ENCODE measurements around the gene MAN1B1. TPM values are rescaled to one million over a fixed set of nuclear protein-coding genes. Genes with fewer than 3 reads are reported as not detected.

The MAN1B1 gene
- total and polyA plus RNA-seq, 2 of the 8 experiments (the other 6 are each of a cell fraction or from before 2014, with no cell fraction given), result 33.7 to 36.3 TPM

GRCh38 chr9:137114220-137114612 lies 27.4 kb downstream of the MAN1B1 start:
- no peak overlapping the region for H3K56ac ChIP-seq (replicated peaks; ENCODE audit: insufficient read length, low read depth, low read length)
- H2BK12ac ChIP-seq (ENCODE audit: low read depth, low read length), result no peak overlapping the region
- H3K4me3 ChIP-seq (ENCODE audit: extremely low read depth in 1 of 4, insufficient read depth in 2 of 4, low read depth in 3 of 4, low read length in 4 of 4), result peak overlapping the region in 2 of 4 experiments; percentile 5 to 63; a peak in 3 of 8 replicates
- H3K18ac ChIP-seq (ENCODE audit: extremely low read depth, low read length), result no peak overlapping the region
- H4K5ac ChIP-seq (ENCODE audit: insufficient read length, low read depth, low read length), result no peak overlapping the region
- no peak overlapping the region for H3K9ac ChIP-seq (replicated peaks in 1 of 4; ENCODE audit: extremely low read depth in 1 of 4, low read depth in 3 of 4, low read length in 3 of 4)
- H3K27me3 ChIP-seq (replicated peaks in 1 of 4; ENCODE audit: control insufficient read depth in 3 of 4, extremely low read depth in 1 of 4, insufficient read depth in 3 of 4, low read length in 3 of 4), result peaks cover 15 to 36% (median 30%) of the 10 kb centered on the region in 4 experiments
- H2AK5ac ChIP-seq (ENCODE audit: low read depth, low read length), result no peak overlapping the region
- H3K27ac ChIP-seq (ENCODE audit: low read depth, low read length), result no peak overlapping the region
- no peaks in the 10 kb centered on the region for H3K79me2 ChIP-seq (ENCODE audit: control insufficient read depth in 1 of 2, insufficient read depth in 2 of 2, low read length in 2 of 2)
- no peak overlapping the region for H4K91ac ChIP-seq (replicated peaks; ENCODE audit: insufficient read length, low read length)
- no peak for FAIRE-seq
- H4K8ac ChIP-seq (ENCODE audit: extremely low read depth, insufficient read depth, low read length), result no peak overlapping the region
- H3K9me3 ChIP-seq (ENCODE audit: insufficient read depth in 2 of 2, low read depth in 1 of 2, low read length in 1 of 2), result no peaks in the 10 kb centered on the region
- peaks cover 3% of the 10 kb centered on the region; the same call in 1 of the 2 replicates for H3K23me2 ChIP-seq (ENCODE audit: low read depth, low read length)
- H4K20me1 ChIP-seq (replicated peaks in 1 of 2; ENCODE audit: control insufficient read depth in 1 of 2, insufficient read depth in 2 of 2, low read length in 2 of 2), result peaks cover 0 to 4% of the 10 kb centered on the region in 2 experiments
- no peaks in the 10 kb centered on the region for H3K79me1 ChIP-seq (ENCODE audit: low read depth, low read length)
- H2BK20ac ChIP-seq (ENCODE audit: low read length), result no peak overlapping the region
- H3K36me3 ChIP-seq (ENCODE audit: control insufficient read depth in 2 of 4, insufficient read depth in 4 of 4, low read length in 3 of 4), result no peaks in the 10 kb centered on the region
- peak overlapping the region; percentile 50 to 69 for H3K4me2 ChIP-seq (ENCODE audit: insufficient read depth in 1 of 2, low read depth in 2 of 2, low read length in 2 of 2)
- no peak overlapping the region for H2BK5ac ChIP-seq (ENCODE audit: low read depth, low read length)
- H3K4ac ChIP-seq (replicated peaks; ENCODE audit: insufficient read length, low read depth, low read length), result no peak overlapping the region
- POLR2A ChIA-PET (ENCODE audit: partially characterized antibody), result interaction anchor here (0.6 to 1.2 kb wide), 4 partner anchors 16 to 98 kb away, joined by 3 read pairs; no protein-coding TSS in a partner anchor
- 17% methylated on average over 22 of the region's 45 CpGs; no CpG with 5 or more reads in 1 of the 2 experiments for whole genome bisulfite sequencing, 2 experiments (ENCODE audit: extremely low coverage in 1 of 2, insufficient coverage in 1 of 2, insufficient read length in 1 of 2, insufficient replicate concordance in 2 of 2, low coverage in 1 of 2, low lambda C conversion rate in 2 of 2, missing lambda C conversion rate in 1 of 2)
- DNase-seq (ENCODE audit: low read depth in 1 of 2, low spot score in 2 of 2), result no peak
- CTCF ChIA-PET (ENCODE audit: partially characterized antibody), result interaction anchor here (1.0 to 1.5 kb wide), 2 partner anchors 18 to 79 kb away, joined by 3 read pairs; no protein-coding TSS in a partner anchor
- no peak overlapping the region for H2BK15ac ChIP-seq (ENCODE audit: low read length)
- H3K4me1 ChIP-seq (replicated peaks in 1 of 4; ENCODE audit: control insufficient read depth in 3 of 4, insufficient read depth in 4 of 4, low read length in 3 of 4), result peaks cover 0 to 7% (median under 1%) of the 10 kb centered on the region in 4 experiments; a peak in 3 of 7 replicates
- H3K23ac ChIP-seq (ENCODE audit: insufficient read length), result no peak overlapping the region
- no peak overlapping the region for H2BK120ac ChIP-seq (replicated peaks; ENCODE audit: low read depth, low read length)
- no peak overlapping the region for H3K14ac ChIP-seq (ENCODE audit: insufficient read length)
- H2AFZ ChIP-seq (ENCODE audit: low read length), result no peak overlapping the region
- TF ChIP-seq RFX5 (IDR thresholded peaks at IDR 0.05; ENCODE audit: borderline replicate concordance, low read depth, low read length), result no peak
- TF ChIP-seq TAF1 (IDR thresholded peaks at IDR 0.05; ENCODE audit: low read depth, low read length), result no peak
- no peak for TF ChIP-seq BACH1 (IDR thresholded peaks at IDR 0.05; ENCODE audit: low read length)
- TF ChIP-seq POLR2A (IDR thresholded peaks at IDR 0.05; ENCODE audit: control extremely low read depth in 1 of 2, low read depth in 2 of 2, low read length in 2 of 2), result no peak
- TF ChIP-seq TEAD4 (IDR thresholded peaks at IDR 0.05; ENCODE audit: low read depth, low read length), result no peak
- no peak for TF ChIP-seq SP2 (IDR thresholded peaks at IDR 0.05; ENCODE audit: low read length)
- no peak for TF ChIP-seq MAFK (IDR thresholded peaks at IDR 0.05; ENCODE audit: low read depth, low read length)
- TF ChIP-seq TAF7 (optimal IDR thresholded peaks at IDR 0.05; ENCODE audit: borderline replicate concordance, low read depth, low read length), result no peak
- no peak for TF ChIP-seq CBX5 (IDR thresholded peaks at IDR 0.05; ENCODE audit: low read depth, low read length)
- no peak for TF ChIP-seq FOSL1 (IDR thresholded peaks at IDR 0.05; ENCODE audit: insufficient read depth, low read depth, low read length)
- TF ChIP-seq EP300 (IDR thresholded peaks at IDR 0.05; ENCODE audit: borderline replicate concordance in 1 of 2, low read depth in 2 of 2, low read length in 2 of 2), result no peak
- TF ChIP-seq SIRT6 (IDR thresholded peaks at IDR 0.05; ENCODE audit: low read length), result no peak
- no peak for TF ChIP-seq ASH2L (IDR thresholded peaks at IDR 0.05; ENCODE audit: low read length)
- TF ChIP-seq POLR2AphosphoS5 (IDR thresholded peaks at IDR 0.05; ENCODE audit: low read depth, low read length), result no peak
